ENCODE data around the gene CLIP2.

Gene CLIP2

GRCh38 chr7:74443543-74444247, 154.5 kb downstream of the CLIP2 start:
- TF ChIP-seq CTCF (IDR thresholded peaks at IDR 0.05; ENCODE audit: extremely low read depth, missing control alignments): no peak
- DNase-seq (ENCODE audit: low spot score): no peak

- TF ChIP-seq CTCF (IDR thresholded peaks at IDR 0.05; ENCODE audit: extremely low read depth, missing control alignments): no peak
- DNase-seq (ENCODE audit: low spot score): no peak
Measured at GRCh38 chr7:74449144-74449543, 159.9 kb downstream of the CLIP2 start.

GRCh38 chr7:74449809-74450397, 160.7 kb downstream of the CLIP2 start:
- TF ChIP-seq CTCF (IDR thresholded peaks at IDR 0.05; ENCODE audit: extremely low read depth, missing control alignments): peak; percentile 72
- peak; percentile 85 for DNase-seq (ENCODE audit: low spot score)

GRCh38 chr7:74452748-74453321, 163.6 kb downstream of the CLIP2 start:
- no peak for TF ChIP-seq CTCF (IDR thresholded peaks at IDR 0.05; ENCODE audit: extremely low read depth, missing control alignments)

GRCh38 chr7:74453322-74454011, 164.3 kb downstream of the CLIP2 start, which contains the start of gene GTF2IRD1:
GTF2IRD1 (plus strand) TSS chr7:74453906; CDS start chr7:74508081, 54,175 bp downstream.
- no peak for TF ChIP-seq CTCF (IDR thresholded peaks at IDR 0.05; ENCODE audit: extremely low read depth, missing control alignments)
- peak; percentile 85 for DNase-seq (ENCODE audit: low spot score)

More at GRCh38 chr7:74452748-74453321, 163.6 kb downstream of the CLIP2 start:
- DNase-seq (ENCODE audit: low spot score): no peak

- TF ChIP-seq CTCF (IDR thresholded peaks at IDR 0.05; ENCODE audit: extremely low read depth, missing control alignments): no peak
- peak; percentile 47 for DNase-seq (ENCODE audit: low spot score)
Measured at GRCh38 chr7:74454021-74454924, 165.1 kb downstream of the CLIP2 start.

Measured in GM20000 (cell line).